NOMO-1 treated with DMSO at 0.1 percent for 48 hours (cell line): ENCODE measurements around the gene PRSS21.
A peak's percentile ranks its signal among the peaks of the same experiment; 100 is the strongest.

Source experiments
- DNase-seq: peaks from one replicate; lab custom pipeline; 2025; ENCODE audit not compliant: unreplicated experiment; lab: John Stamatoyannopoulos, UW

PRSS21 gene

DNA sequence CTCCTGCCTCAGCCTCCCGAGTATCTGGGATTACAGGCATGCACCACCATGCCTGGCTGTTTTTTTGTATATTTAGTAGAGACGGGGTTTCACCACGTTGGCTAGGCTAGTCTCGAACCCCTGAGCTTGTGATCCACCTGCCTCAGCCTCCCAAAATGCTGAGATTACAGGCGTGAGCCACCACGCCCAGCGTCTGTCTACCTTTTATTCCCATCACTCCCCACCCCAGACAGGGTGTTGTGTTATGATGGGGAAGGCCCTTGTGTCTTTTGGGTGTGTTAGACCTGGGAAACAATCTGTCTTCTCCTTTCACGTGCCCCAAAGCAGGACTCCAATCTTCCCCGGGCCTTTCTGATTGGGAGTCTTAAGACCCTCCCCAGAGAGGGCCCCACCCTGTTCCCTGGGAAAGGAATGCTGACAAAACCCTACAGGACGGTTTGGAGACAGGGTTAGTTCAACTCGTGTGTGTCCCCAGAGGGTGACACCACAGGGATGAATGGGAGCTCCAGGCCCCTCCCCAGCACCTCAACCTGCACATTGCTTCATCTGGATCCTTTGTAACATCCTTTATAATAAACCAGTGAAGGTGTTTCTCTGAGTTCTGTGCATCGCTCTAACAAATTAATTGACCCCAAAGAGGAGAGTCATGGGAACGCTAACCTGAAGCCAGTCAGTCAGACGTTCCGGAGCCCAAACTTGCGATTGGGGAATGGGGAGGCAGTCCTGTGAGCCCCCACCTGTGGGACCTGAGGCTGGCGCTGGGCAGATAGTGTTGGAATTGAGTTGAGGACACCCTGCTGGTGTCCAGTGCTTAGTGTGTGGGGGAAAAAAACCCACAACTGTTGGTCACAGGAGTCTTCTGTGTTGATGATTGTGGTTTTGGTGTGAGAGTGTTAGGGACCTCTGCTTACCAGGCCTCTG is 36.8 kb upstream of the PRSS21 start:
- no peak for DNase-seq

DNA sequence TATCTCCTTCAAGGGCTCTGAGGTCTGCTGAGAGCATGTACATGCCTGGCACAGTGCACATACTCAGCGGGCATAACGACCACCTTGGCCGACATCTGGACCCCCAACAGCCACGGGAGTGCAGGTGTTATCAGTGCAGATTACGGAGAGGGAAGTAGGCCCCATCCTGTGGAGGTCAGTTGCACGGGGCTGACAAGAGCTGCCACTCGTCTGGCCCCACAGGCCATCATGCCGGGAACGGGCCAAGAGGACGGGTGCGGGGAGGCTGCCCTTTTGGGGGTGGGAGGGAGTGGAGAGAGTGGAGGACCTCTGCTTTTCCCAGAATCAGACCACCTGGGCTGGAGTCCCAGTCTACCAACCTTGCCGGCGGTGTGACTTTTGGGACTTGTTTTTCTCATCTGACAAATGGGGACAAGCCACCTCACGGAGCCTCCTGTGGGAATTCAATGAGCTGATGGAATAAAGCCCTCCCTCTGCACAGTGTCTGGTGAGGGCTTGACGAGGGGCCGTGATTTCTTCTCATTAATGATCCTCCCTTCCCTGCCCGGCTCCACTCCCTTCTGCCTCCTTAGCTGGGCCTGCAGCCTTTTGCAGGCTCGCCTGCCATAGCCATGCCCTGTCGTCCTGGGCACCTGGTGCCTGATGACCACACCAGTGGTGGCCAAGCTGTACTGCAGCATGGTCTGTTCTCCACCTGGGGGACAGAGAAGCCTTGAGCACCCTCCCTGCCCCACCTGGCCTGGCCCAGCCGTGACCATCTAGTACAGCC is 34.3 kb upstream of the PRSS21 start:
- no peak for DNase-seq

DNA sequence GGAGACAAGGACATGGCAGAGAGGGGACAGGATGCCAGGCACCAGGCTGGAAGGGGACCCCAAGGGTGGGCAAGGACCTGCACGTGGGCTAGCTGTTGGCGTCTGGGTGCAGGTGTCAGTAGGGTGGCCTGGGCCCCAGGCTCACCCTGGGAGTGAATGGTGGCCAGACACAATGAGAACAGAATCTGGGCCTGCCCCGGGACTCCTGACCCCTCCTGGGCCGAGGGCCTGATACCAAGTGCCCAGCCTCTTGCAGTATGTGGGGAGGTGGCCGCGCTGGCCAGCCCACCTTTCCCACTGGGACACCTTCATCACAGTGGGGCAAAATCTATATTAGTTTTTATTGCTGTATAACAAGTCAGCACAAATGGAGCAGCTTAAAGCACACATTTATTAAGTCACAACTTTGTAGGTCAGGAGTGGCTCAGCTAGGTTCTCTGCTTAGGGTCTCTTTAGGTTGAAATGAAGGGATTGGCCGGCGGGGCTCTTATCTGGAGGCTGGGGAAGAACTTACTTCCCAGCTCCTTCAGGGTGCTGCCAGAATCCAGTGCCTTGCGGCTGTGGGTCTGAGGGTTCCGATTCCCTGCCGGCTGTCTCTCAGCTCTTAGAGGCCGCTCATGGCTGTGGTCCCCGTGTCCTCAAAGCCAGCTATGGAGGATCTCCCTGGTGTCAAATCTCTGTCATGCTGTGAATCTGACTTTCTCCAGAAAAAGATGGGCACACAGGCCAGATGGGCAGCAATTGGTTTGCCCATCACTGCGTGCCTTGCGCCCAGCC is 33.3 kb upstream of the PRSS21 start:
- no peak for DNase-seq

DNA sequence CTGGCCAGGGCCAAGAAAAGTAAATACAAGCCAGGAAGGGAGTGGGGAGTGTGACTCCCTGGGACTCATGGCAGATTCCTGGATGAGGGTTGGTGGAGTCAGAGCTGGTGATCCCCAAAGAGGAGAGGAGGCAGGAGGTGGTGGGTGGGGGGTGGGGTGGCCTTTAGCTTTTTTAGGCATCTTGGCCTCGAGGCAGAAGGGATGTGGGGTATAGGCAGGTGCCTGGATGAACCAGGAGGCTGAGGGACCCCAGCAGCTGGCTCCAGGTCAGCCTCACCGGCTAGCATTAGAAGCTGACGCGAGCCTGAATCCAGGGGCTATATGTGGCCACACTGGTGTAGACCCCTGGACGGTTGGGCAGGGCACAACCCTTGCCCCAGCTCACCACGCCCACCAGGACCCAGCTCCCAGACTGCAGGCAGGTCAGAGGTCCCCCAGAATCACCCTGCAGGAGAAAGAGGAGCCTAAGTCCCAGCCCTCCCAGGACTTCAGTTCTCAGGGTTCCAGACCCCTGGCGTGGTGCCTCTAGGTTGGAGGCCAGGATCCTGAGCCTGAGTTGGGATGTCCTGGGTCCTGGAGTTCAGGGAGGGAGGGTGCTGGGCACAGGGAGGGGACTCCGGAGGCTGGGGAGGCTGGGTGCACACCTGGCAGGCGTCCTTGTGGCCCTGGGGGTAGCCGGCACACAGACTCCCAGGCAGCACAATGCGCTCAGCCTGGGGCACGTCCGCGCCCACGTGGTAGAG is 32.5 kb upstream of the PRSS21 start:
- DNase-seq: no peak

DNA sequence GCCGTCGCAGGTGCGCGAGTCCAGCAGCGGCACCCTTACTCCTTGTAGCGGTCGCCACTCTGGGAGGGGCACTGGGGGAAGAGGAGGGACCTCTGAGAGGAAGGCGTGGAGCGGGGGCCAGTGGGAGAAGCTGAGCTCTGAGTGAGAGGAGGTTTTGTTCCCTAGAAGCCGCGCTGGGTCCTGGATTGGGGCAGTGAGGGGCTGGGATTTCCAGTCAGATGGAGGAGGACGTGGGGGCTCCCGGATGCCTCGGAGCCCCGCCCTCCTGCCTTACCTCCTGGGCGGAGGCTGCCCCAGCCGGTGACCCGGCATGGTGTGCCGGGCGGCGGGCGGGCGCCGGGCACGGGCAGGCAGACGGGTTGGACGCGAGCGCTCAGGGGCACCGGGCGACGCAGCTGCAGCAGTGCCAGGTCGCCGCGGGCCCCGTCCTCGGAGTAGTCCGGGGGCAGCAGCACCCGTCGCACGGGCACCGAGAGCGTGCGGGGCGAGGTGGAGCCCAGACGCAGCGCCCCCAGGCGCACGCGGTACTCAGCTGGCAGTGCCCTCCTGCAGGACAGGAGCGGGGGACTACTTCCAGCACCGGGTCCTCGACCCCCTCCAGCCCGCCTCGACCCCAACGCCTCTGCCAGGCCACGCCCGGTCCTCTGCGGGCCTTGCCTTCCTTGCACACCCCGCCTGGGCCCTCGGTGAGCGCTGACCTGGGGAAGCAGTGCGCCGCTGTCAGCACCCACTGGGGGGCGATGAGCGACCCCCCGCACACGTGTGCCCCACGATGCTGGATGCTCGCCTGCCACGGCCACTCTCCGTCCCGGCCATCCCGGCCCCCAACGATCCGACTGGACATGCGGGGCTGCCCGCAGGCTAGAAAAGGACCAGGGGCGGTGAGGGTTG is 31.7 kb upstream of the PRSS21 start:
- DNase-seq: no peak

DNA sequence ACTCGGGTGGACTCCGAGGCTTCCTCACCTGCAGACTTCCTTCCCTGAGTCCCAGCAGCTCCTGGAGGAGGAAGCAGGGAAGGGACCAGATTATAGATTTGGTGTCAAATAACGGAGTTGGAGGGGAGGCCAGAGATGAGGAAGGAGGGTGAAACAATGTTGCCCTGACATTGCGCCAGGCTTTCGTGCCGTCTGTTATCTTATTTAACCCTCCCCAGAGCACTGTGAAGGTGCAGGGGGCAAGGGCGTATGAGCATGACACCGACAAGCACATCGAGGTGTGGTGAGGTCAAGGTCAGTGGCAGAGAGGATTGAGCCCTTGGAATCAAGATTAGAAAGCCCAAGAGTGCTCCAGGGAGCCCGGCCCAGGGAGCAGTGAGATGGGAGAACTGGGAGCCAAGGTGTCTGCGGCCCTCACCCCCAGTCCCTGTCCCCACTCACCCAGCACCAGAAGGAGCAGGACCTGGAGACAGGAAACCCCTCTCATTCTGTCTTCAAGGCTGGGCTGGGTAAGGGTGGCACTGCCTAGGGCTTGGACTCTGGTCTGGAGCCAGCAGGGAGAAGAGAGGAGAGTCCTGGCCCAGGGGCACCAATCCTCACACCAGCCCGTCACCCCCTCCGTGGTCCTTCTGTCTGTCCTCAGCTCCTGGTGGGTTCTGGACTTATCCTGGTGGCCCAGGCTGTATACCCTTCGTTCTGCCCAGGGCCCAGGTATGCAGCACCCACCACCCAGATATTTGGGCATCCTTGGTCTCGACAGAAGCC is 30.8 kb upstream of the PRSS21 start:
- no peak for DNase-seq

DNA sequence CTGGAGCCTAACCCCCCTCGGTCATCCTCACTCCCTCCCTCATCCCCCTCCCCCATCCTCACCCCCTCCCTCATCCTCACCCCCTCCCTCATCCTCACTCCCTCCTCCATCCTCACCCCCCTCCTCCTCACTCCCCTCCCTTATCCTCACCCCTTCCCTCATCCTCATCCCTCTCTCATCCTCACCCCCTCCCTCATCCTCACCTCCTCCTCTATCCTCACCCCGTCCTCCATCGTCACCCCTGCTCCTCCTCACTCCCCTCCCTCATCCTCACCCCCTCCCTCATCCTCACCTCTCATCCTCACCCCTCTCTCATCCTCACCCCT is 30.2 kb upstream of the PRSS21 start:
- no peak for DNase-seq

DNA sequence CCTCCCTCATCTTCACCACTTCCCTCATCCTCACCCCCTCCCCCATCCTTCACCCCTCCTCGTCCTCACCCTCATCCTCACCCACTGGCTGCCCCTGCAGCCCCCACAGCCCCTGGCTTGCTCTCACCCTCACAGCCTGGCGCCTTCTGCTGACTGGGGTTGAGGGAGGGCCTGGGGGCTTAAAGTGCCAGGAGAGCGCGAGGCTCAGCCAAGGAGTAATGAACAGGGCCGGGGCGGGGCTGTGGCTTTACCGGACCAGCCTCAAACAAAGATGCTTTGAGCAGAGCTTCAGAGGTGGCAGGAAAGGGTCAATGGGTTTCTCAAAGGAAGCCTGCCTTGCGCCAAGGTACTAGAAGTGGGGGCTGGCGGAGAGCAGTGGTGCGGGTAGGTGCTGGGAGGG is 29.6 kb upstream of the PRSS21 start, which contains the start of gene PRSS33:
PRSS33 (minus strand) TSS at position 155 of the 400 bp plus-strand sequence. CDS start 1,013 bp downstream, outside the sequence.
- DNase-seq: no peak

DNA sequence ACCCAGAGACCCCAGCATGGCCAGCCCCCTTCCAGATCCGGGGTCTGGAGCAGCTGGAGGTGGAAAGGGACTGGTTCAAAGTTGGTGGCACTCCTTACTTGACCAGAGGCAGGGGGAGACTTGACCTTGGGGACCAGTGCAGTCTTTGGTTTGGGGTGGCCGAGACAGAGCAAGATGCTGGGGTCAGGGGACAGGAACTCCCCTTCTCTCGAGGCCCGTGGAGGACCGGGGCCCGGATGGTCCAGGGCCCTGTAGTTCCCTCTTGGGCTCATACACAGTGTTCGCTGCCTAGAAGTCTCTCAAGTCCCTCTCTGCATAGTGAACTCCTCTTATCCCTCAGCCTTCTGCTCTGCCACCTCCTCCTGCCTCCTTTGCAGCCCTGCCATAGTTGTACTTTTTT is 29.1 kb upstream of the PRSS21 start:
- no peak for DNase-seq

DNA sequence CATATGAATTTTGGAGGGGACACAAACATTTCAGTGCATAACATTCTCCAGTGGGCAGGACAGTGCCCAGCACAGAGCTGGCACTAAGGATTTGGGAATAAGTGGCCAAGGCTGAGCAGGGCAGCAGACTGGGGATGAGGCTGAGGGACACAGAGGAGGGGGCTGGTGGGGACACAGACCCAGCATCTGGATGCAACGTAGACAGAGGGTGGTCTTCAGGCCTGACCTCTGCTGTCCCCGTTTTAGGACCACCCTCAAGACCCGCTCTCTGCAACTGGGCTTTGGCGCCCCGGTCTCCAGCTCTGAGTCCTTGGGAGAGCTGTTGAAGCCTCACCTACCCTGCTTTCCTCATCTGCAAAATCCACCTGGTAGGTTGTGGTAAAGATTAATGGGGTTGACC is 26.4 kb upstream of the PRSS21 start:
- no peak for DNase-seq

DNA sequence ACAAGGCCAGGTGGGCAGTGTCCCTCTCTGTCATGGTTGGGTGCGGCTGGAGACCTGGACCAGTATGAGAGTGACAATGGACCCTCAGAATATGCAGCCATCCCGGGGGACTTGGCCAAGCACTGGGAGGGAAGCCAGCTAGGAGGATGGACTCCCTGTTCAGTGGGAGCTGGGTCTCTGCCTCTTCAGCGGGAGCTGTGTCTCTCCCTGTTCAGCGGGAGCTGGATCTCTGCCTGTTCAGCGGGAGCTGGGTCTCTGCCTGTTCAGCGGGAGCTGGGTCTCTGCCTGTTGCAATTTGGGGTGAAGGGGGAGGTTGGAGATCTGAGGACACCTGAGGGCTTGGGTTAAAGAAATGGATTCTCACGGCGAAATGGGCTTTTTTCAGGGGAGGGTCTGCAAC is 25.9 kb upstream of the PRSS21 start:
- no peak for DNase-seq

DNA sequence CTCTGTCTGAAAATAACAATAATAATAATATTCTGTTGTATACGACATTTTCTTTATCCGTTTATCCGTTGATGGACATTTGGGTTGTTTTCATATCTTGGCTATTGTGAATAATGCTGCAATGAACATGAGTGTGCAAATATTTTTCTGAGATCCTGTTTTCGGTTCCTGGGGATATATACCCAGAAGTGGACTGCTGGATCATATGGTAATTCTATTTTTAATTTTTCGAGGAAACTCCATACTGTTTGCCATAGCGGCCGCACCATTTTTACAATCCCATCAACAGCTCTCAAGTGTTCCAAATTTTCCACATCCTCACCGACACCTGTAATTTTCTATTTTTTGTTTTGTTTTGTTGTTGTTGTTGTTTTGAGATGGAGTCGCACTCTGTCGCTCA is 24.1 kb upstream of the PRSS21 start:
- no peak for DNase-seq

DNA sequence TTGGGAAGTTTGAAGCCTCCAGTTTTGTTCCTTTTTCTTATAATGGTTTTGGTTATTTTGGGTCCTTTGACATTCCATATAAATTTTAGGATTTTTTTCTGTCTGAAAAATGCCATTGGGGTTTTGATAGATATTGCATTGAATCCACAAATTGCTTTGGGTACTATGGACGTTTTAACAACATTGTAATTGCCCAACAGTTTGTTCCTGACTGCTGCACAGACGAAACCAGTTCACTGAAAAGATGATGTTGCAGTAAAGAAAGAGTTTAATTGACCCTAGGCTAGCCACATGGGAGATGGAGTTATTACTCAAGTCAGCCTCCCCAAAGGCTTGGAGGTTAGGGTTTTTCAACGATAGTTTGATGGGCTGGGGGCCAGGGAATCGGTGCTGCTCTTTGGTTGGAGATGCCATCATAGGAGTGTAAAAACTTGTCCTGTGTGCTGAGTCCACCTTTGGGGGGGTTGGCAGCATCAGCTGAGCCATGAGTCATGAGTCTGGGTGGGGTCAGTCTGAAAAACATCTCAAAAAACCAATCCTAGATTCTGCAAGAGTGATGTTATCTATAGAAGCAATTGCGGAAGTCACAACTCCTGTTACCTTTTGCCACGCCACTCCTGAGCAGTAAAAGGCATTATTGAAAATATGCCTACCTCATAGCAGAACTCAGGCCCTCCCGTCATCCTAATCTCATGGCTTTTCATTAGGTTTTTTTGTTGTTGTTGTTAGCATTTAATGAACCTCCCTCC is 21.5 kb upstream of the PRSS21 start:
- DNase-seq: peak; percentile 80

DNA sequence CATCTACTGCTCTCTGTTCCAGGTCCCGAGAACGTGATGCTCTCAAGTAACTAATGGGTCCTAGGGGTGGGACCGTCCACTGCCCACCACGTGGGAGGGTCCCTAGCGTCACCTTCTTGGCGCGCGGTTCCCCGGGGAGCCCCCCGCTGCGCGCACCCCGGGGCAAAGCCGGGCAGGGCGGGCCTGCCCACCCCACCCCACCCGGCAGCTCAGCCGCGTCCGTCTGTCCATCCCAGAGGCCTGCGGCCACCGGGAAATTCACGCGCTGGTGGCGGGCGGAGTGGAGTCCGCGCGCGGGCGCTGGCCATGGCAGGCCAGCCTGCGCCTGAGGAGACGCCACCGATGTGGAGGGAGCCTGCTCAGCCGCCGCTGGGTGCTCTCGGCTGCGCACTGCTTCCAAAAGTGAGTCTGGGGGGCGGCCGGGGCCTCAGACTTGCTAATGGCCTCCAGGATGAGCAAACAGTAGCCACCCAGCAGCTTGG is 18.3 kb upstream of the PRSS21 start:
- no peak for DNase-seq

DNA sequence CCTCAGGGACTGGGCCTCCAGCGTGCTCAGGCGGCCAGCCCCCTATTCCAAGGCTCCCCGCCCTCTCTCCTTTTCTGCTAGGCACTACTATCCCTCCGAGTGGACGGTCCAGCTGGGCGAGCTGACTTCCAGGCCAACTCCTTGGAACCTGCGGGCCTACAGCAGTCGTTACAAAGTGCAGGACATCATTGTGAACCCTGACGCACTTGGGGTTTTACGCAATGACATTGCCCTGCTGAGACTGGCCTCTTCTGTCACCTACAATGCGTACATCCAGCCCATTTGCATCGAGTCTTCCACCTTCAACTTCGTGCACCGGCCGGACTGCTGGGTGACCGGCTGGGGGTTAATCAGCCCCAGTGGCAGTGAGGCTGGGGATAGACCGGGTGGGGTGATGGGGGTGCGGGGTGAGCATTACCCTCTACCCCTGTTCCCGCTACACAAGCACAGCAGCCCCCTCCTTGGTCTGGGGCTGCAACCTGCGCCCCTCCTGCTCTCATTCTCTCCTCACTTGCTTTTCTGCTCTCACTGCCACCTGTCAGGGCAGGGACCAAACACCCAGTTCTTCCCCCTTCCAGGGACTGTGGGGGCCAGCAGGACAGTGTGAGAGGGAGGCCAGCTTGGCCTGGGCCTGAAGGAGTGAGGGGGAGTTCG is 17.7 kb upstream of the PRSS21 start:
- no peak for DNase-seq

DNA sequence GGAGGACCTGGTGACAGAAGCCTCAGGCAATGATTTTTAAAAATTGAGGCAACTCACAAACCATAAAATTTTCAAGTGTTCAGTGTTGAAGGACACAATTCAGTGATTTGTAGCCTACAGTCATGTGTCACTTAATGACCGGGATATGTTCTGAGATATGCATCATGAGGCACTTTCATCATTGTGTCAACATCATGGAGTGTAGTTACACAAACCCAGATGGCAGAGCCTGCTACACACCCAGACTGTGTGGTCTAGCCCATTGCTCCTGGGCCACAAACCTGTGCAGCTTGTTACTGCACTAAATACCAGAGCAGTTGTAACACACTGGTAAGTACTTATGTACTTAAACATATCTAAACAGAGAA is 17.2 kb upstream of the PRSS21 start:
- DNase-seq: peak; percentile 24

DNA sequence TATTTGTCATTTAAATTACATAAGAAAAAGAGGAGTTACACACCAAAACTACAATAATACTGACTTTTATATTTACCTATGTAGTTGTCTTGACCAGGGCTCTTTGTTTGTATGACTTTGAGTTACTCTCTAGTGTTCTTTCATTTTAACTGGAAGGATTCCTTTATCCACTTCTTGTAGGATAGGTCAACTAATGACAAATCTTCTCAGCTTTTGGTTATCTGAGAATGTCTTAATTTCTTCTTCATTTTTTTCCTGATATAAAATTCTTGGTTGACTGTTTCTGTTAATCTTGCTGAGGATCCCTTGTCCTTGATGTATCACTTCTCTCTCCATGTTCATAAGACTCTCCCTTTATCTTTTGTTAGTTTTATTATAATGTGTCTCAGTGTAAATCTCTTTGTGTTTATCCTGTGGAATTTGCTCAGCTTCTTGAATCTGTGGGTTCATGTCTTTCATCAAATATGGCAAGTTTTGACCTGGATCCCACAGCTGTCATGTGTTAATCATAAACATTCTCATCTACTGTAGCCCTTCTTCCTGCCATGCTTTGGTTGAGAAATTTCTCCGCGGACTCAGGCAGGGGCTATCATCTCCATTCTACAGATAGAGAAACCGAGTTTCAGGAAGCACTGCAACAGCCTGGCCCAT is 13.4 kb upstream of the PRSS21 start:
- DNase-seq: no peak
